Measurements from ENCODE around the gene CABP1. TPM values are rescaled to one million over a fixed set of nuclear protein-coding genes. Genes with fewer than 3 reads are reported as not detected.

Gene CABP1
- total RNA-seq, 1 experiment from 2014 or later = 3.0 TPM

DNA sequence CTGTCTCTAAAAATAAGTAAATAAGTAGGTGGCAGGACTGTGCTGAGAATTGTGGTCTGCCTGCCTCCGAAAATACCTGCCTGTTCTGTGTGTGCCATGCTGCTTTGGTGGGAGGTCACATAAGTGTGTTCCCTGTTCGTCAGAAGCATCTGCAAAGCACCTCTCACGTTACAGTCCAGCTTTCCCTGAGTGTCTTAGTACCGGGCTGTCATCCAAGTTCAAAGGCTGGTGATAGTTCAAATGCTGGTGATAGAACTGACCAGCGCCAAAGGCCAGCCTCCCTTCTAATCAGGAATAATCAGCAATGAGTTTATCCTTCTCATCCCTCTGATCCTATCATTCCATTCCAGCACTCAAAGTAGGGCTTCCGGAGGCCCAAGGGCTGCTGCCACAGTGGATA, 5.6 kb downstream of the CABP1 start:
- H3K9ac ChIP-seq (ENCODE audit: extremely low read depth, insufficient read length, low read length) = no peak overlapping the region
- H2AK5ac ChIP-seq (ENCODE audit: insufficient read length, low read length) = no peak overlapping the region
- H3K14ac ChIP-seq (ENCODE audit: insufficient read depth, low read length) = no peak overlapping the region
- peaks cover 3% of the 10 kb centered on the region; the same call in 1 of the 2 replicates for H3K4me1 ChIP-seq (ENCODE audit: insufficient read depth, low read length)
- H3K36me3 Mint-ChIP-seq (ENCODE audit: insufficient read depth in 1 of 3, low read depth in 3 of 3) = no peaks in the 10 kb centered on the region
- H3K4me3 Mint-ChIP-seq = no peak overlapping the region
- H4K91ac ChIP-seq (ENCODE audit: insufficient read length, low read depth, low read length) = no peak overlapping the region
- no peaks in the 10 kb centered on the region for H3K9me3 Mint-ChIP-seq
- no peak overlapping the region for H2AFZ ChIP-seq (ENCODE audit: low read length)
- H3K56ac ChIP-seq (ENCODE audit: insufficient read length, low read depth, low read length) = no peak overlapping the region
- H3K18ac ChIP-seq (ENCODE audit: insufficient read length, low read depth, low read length) = no peak overlapping the region
- H2BK5ac ChIP-seq (ENCODE audit: insufficient read length, low read length) = no peak overlapping the region
- H3K27ac Mint-ChIP-seq = no peak overlapping the region
- no peak overlapping the region for H3K23ac ChIP-seq (ENCODE audit: insufficient read length, low read depth, low read length)
- no peak overlapping the region for H3K4ac ChIP-seq (ENCODE audit: low read depth, low read length)
- H4K5ac ChIP-seq (ENCODE audit: insufficient read length, low read depth, low read length) = no peak overlapping the region
- no peaks in the 10 kb centered on the region for H3K9me3 ChIP-seq (ENCODE audit: control insufficient read depth, low read depth, low read length)
- H3K4me2 ChIP-seq (ENCODE audit: insufficient read depth, insufficient read length, low read length) = no peak overlapping the region
- H2BK120ac ChIP-seq (ENCODE audit: low read depth, low read length, poor library complexity, severe bottlenecking) = no peak overlapping the region
- H3K79me1 ChIP-seq (ENCODE audit: insufficient read depth, low read depth, low read length, poor library complexity, severe bottlenecking) = no peaks in the 10 kb centered on the region
- peaks cover 9% of the 10 kb centered on the region for H3K23me2 ChIP-seq (ENCODE audit: insufficient read length, low read depth, low read length, poor library complexity, severe bottlenecking)
- no CpG with 5 or more reads among the region's 6 CpGs for WGBS (ENCODE audit: extremely low coverage, insufficient read length, low lambda C conversion rate)
- peaks cover 50% of the 10 kb centered on the region for H3K27me3 Mint-ChIP-seq (ENCODE audit: low read depth)
- no peak for DNase-seq
- no peak overlapping the region for H3K27ac ChIP-seq (ENCODE audit: insufficient read length, low read depth, low read length)
- peaks cover 23 to 34% of the 10 kb centered on the region in 2 experiments for H3K4me1 Mint-ChIP-seq
- H3T11ph ChIP-seq (ENCODE audit: low read length) = no peak overlapping the region
- no peak overlapping the region for H2BK12ac ChIP-seq (ENCODE audit: insufficient read length, low read depth, low read length)
- H2BK20ac ChIP-seq (ENCODE audit: low read depth, low read length, poor library complexity, severe bottlenecking) = no peak overlapping the region
- no peak overlapping the region for H4K8ac ChIP-seq (replicated peaks; ENCODE audit: insufficient read length, low read depth, low read length)
- H4K20me1 ChIP-seq (ENCODE audit: control insufficient read depth, insufficient read depth, insufficient read length) = no peaks in the 10 kb centered on the region
- H2BK15ac ChIP-seq (ENCODE audit: low read depth, low read length) = no peak overlapping the region
- H3K27me3 ChIP-seq (ENCODE audit: insufficient read depth, low read length) = no peaks in the 10 kb centered on the region; the same call in 1 of the 2 replicates
- H3K79me2 ChIP-seq (ENCODE audit: insufficient read depth, low read length) = no peaks in the 10 kb centered on the region
- TF ChIP-seq, protein P1, sequence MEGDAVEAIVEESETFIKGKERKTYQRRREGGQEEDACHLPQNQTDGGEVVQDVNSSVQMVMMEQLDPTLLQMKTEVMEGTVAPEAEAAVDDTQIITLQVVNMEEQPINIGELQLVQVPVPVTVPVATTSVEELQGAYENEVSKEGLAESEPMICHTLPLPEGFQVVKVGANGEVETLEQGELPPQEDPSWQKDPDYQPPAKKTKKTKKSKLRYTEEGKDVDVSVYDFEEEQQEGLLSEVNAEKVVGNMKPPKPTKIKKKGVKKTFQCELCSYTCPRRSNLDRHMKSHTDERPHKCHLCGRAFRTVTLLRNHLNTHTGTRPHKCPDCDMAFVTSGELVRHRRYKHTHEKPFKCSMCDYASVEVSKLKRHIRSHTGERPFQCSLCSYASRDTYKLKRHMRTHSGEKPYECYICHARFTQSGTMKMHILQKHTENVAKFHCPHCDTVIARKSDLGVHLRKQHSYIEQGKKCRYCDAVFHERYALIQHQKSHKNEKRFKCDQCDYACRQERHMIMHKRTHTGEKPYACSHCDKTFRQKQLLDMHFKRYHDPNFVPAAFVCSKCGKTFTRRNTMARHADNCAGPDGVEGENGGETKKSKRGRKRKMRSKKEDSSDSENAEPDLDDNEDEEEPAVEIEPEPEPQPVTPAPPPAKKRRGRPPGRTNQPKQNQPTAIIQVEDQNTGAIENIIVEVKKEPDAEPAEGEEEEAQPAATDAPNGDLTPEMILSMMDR (conservative IDR thresholded peaks at IDR 0.05) = no peak
